ENCODE data around the gene DOCK2. TPM values are rescaled to one million over a fixed set of nuclear protein-coding genes. Genes with fewer than 3 reads are reported as not detected.

Gene DOCK2
- total RNA-seq, 1 experiment from 2014 or later = 4.6 TPM

- ChIA-PET POLR2A (no interaction called here), CTCF (no interaction called here)
- Mint-ChIP-seq H3K9me3 (peaks cover 8% of the 10 kb centered on the region; the same call in 1 of the 2 replicates), H3K27me3 (ENCODE audit: low read depth) (no peaks in the 10 kb centered on the region), H3K27ac (no peak overlapping the region), H3K4me3 (no peak overlapping the region), H3K36me3 (no peaks in the 10 kb centered on the region), H3K4me1 (peaks cover 7% of the 10 kb centered on the region)
- no peak for DNase-seq (ENCODE audit: low spot score)
- TF ChIP-seq, protein P1, sequence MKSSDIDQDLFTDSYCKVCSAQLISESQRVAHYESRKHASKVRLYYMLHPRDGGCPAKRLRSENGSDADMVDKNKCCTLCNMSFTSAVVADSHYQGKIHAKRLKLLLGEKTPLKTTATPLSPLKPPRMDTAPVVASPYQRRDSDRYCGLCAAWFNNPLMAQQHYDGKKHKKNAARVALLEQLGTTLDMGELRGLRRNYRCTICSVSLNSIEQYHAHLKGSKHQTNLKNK (CRISPR knock-in tag; IDR thresholded peaks at IDR 0.05) = no peak
- no peak for TF ChIP-seq TP53 (CRISPR knock-in tag; IDR thresholded peaks at IDR 0.05)
- TF ChIP-seq, protein P2, sequence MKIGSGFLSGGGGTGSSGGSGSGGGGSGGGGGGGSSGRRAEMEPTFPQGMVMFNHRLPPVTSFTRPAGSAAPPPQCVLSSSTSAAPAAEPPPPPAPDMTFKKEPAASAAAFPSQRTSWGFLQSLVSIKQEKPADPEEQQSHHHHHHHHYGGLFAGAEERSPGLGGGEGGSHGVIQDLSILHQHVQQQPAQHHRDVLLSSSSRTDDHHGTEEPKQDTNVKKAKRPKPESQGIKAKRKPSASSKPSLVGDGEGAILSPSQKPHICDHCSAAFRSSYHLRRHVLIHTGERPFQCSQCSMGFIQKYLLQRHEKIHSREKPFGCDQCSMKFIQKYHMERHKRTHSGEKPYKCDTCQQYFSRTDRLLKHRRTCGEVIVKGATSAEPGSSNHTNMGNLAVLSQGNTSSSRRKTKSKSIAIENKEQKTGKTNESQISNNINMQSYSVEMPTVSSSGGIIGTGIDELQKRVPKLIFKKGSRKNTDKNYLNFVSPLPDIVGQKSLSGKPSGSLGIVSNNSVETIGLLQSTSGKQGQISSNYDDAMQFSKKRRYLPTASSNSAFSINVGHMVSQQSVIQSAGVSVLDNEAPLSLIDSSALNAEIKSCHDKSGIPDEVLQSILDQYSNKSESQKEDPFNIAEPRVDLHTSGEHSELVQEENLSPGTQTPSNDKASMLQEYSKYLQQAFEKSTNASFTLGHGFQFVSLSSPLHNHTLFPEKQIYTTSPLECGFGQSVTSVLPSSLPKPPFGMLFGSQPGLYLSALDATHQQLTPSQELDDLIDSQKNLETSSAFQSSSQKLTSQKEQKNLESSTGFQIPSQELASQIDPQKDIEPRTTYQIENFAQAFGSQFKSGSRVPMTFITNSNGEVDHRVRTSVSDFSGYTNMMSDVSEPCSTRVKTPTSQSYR (CRISPR knock-in tag; IDR thresholded peaks at IDR 0.05) = no peak
- TF ChIP-seq, protein P3, sequence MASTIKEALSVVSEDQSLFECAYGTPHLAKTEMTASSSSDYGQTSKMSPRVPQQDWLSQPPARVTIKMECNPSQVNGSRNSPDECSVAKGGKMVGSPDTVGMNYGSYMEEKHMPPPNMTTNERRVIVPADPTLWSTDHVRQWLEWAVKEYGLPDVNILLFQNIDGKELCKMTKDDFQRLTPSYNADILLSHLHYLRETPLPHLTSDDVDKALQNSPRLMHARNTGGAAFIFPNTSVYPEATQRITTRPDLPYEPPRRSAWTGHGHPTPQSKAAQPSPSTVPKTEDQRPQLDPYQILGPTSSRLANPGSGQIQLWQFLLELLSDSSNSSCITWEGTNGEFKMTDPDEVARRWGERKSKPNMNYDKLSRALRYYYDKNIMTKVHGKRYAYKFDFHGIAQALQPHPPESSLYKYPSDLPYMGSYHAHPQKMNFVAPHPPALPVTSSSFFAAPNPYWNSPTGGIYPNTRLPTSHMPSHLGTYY (CRISPR knock-in tag; IDR thresholded peaks at IDR 0.05) = no peak
- TF ChIP-seq RELA (CRISPR knock-in tag; IDR thresholded peaks at IDR 0.05; ENCODE audit: borderline replicate concordance) = no peak
- no peak for TF ChIP-seq JUN (CRISPR knock-in tag; IDR thresholded peaks at IDR 0.05)
- no peak for TF ChIP-seq ZNF423 (CRISPR knock-in tag; IDR thresholded peaks at IDR 0.05)
- ATAC-seq = no peak
These were observed 191.3 kb downstream of the DOCK2 start for GRCh38 chr5:169828385-169828784.

GRCh38 chr5:169831331-169831730 lies 194.3 kb downstream of the DOCK2 start:
- Mint-ChIP-seq H3K27me3 (ENCODE audit: low read depth) (no peaks in the 10 kb centered on the region), H3K4me3 (no peak overlapping the region), H3K9me3 (0 out of 2 replicates have a peak, but pooled peaks cover 1% of the 10 kb centered on the region), H3K4me1 (peaks cover 7% of the 10 kb centered on the region), H3K27ac (no peak overlapping the region), H3K36me3 (no peaks in the 10 kb centered on the region)
- ChIA-PET CTCF (no interaction called here), POLR2A (no interaction called here)
- DNase-seq (ENCODE audit: low spot score) = no peak
- ATAC-seq = no peak
- TF ChIP-seq ESRRA (CRISPR knock-in tag; IDR thresholded peaks at IDR 0.05; ENCODE audit: borderline replicate concordance) (no peak), ZNF396 (CRISPR knock-in tag; IDR thresholded peaks at IDR 0.05; ENCODE audit: borderline replicate concordance) (no peak), CTCF (IDR thresholded peaks at IDR 0.05) (no peak), HMGA2 (CRISPR knock-in tag; IDR thresholded peaks at IDR 0.05) (no peak), SMAD4 (CRISPR knock-in tag; IDR thresholded peaks at IDR 0.05) (no peak), RORB (CRISPR knock-in tag; IDR thresholded peaks at IDR 0.05) (no peak), ZNF416 (CRISPR knock-in tag; IDR thresholded peaks at IDR 0.05) (no peak), TEAD4 (CRISPR knock-in tag; IDR thresholded peaks at IDR 0.05) (no peak), MXD4 (CRISPR knock-in tag; IDR thresholded peaks at IDR 0.05; ENCODE audit: borderline replicate concordance) (no peak), NR1H2 (CRISPR knock-in tag; IDR thresholded peaks at IDR 0.05) (no peak), ETV6 (CRISPR knock-in tag; IDR thresholded peaks at IDR 0.05) (no peak), SP1 (CRISPR knock-in tag; conservative IDR thresholded peaks at IDR 0.05) (no peak), USF2 (CRISPR knock-in tag; IDR thresholded peaks at IDR 0.05) (no peak), ZNF121 (CRISPR knock-in tag; IDR thresholded peaks at IDR 0.05) (no peak), E2F1 (CRISPR knock-in tag; IDR thresholded peaks at IDR 0.05) (no peak), TP53 (CRISPR knock-in tag; IDR thresholded peaks at IDR 0.05) (no peak)
- TF ChIP-seq, protein P3 (CRISPR knock-in tag; IDR thresholded peaks at IDR 0.05) = no peak
- TF ChIP-seq, protein P4, sequence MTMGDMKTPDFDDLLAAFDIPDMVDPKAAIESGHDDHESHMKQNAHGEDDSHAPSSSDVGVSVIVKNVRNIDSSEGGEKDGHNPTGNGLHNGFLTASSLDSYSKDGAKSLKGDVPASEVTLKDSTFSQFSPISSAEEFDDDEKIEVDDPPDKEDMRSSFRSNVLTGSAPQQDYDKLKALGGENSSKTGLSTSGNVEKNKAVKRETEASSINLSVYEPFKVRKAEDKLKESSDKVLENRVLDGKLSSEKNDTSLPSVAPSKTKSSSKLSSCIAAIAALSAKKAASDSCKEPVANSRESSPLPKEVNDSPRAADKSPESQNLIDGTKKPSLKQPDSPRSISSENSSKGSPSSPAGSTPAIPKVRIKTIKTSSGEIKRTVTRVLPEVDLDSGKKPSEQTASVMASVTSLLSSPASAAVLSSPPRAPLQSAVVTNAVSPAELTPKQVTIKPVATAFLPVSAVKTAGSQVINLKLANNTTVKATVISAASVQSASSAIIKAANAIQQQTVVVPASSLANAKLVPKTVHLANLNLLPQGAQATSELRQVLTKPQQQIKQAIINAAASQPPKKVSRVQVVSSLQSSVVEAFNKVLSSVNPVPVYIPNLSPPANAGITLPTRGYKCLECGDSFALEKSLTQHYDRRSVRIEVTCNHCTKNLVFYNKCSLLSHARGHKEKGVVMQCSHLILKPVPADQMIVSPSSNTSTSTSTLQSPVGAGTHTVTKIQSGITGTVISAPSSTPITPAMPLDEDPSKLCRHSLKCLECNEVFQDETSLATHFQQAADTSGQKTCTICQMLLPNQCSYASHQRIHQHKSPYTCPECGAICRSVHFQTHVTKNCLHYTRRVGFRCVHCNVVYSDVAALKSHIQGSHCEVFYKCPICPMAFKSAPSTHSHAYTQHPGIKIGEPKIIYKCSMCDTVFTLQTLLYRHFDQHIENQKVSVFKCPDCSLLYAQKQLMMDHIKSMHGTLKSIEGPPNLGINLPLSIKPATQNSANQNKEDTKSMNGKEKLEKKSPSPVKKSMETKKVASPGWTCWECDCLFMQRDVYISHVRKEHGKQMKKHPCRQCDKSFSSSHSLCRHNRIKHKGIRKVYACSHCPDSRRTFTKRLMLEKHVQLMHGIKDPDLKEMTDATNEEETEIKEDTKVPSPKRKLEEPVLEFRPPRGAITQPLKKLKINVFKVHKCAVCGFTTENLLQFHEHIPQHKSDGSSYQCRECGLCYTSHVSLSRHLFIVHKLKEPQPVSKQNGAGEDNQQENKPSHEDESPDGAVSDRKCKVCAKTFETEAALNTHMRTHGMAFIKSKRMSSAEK (CRISPR knock-in tag; IDR thresholded peaks at IDR 0.05; ENCODE audit: borderline replicate concordance) = no peak

Data from WTC11 (cell line).